Fibroblast of gingiva (primary cell): Measurements from ENCODE around the gene MAPK8IP3.

Experiments used
- DNase-seq: peaks from one replicate; pipeline ENCODE4 v3.0.0-alpha.2; 2011; ENCODE audit warnings: low read depth

MAPK8IP3 gene

DNA sequence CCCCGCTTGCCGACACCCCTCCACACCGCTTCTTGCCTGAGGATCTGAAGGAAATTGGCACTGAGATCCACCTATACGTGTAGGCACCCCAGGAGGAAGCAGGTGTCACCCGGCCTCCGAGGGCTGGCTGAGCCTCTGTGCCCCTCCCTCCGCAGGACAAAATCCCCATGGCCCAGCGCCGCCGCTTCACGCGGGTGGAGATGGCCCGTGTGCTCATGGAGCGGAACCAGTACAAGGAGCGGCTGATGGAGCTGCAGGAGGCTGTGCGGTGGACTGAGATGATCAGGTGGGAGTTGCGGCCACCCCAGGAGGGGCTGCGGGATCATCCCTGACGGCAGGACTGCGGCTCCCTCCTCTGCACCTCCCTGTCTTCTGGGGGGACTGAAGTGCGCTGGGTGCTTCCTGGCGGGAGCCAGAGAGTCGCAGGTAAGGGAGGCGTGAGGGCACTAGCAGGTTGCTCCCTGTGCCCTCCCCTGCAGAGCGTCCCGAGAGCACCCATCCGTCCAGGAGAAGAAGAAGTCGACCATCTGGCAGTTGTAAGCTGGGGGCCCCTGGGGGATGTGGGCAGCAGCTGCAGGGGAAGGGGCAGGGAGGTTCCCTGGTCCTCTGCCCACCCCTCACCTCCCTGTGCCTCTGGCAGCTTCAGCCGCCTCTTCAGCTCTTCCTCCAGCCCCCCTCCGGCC lies 56.3 kb downstream of the MAPK8IP3 start:
- no peak for DNase-seq

DNA sequence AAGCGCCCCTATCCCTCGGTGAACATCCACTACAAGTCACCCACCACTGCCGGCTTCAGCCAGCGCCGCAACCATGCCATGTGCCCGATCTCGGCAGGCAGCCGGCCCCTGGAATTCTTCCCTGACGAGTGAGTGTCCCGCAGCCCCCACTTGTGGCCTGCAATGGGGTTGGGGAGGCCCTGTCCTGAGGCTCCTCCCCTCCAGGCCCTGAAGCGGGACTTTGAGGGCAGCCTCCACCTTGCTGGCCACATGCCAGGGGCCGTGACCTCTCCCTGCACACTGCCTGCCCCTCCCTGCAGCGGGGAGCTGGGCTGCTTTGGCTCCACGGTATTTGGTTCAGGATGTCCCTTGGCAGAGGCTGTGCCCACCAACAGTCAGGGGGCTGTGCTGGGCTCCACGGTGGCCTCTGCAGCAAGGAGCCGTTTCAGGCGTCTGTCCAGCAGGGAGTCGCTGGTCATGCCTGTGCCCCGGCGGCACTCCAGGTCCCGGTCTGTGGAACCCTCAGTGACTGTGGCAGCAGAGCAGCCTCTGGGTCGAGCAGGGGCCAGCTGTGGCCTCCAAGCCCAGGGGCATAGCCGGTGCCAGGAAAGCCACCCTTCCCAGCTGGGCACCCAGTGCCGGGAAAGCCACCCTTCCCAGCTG lies 57.0 kb downstream of the MAPK8IP3 start:
- DNase-seq: no peak

DNA sequence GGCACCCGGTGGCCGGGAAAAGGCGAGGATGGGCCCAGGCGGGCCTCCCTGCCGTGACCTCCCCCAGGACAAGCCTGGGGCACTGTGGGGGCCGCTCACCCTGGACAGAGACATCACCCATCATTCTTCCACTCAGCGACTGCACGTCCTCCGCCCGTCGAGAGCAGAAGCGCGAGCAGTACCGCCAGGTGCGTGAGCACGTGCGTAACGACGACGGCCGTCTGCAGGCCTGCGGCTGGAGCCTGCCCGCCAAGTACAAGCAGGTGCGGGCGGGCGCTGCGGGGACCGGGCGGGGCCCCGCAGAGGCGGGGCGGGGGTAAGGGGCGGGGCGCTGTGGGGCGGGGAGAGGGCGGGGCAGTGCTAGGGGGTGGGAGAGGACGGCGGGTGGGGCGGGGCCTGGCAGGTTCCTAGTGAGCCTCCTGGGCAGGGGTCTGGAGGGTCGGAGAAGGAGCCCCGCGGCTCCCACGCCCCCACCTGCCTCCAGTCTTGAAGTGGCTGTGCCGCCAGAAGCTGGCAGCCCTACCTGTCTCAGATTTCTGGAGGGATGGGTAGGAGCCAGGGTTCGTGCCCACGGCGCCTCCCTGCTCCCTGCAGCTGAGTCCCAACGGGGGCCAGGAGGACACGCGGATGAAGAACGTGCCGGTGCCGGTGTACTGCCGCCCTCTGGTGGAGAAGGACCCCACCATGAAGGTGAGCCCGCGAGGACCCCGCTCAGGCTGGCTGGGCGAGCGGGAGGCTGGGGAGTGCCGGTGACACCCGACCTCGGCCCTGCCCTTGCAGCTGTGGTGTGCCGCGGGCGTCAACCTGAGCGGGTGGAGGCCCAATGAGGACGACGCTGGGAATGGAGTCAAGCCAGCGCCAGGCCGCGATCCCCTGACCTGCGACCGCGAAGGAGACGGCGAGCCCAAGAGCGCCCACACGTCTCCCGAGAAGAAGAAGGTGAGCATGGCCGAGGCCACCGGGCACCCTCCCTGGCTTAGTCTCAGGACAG lies 57.8 kb downstream of the MAPK8IP3 start:
- no peak for DNase-seq

DNA sequence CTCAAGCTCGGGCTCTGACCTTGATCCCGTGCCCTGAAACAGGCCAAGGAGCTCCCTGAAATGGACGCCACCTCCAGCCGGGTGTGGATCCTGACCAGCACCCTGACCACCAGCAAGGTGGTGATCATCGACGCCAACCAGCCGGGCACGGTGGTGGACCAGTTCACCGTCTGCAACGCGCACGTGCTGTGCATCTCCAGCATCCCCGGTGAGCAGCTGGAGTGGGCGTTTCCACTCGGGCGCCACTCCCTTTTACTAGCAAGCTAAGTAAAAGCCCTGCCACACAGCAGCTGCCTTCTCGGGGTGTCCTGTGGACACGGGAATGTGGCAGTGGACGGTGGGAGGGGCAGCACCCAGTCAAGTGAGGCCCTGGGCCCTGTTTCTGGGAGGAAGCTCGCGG lies 59.0 kb downstream of the MAPK8IP3 start:
- no peak for DNase-seq

DNA sequence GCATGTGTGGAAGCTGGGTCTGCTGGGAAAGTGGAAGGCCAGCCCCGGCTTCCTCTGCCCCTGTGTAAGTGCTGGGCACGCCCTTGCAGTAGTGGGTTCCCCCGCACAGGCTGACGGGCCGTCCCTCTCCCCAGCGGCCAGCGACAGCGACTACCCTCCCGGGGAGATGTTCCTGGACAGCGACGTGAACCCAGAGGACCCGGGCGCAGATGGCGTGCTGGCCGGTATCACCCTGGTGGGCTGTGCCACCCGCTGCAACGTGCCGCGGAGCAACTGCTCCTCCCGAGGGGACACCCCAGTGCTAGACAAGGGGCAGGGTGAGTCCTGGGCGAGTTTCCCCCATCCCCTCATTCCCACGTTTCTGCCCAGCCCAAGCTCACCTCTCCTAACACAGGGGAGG lies 59.8 kb downstream of the MAPK8IP3 start:
- no peak for DNase-seq

DNA sequence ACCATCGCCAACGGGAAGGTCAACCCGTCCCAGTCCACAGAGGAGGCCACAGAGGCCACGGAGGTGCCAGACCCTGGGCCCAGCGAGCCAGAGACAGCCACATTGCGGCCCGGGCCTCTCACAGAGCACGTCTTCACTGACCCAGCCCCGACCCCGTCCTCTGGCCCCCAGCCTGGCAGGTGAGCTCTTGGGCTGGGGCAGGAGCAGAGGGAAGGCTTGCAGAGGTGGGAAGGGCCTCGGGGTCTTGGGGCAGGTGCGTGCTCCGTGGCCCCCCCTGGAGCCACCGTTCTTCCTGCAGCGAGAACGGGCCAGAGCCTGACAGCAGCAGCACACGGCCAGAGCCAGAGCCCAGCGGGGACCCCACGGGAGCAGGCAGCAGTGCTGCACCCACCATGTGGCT lies 60.2 kb downstream of the MAPK8IP3 start:
- no peak for DNase-seq

DNA sequence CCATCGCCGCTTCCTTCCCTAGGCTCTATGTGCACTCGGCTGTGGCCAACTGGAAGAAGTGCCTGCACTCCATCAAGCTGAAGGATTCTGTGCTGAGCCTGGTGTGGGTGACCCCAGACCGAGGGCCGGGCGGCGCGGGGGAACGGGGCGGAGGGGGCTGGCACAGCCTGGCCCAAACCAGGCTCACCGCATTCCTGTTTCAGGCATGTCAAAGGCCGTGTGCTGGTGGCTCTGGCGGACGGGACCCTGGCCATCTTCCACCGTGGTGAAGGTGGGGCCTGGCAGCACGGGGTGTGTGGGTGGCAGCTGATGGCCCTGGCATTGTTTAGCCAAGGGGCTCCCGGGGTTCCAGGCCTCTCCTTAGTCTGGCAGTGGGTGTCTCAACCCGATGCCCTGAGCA lies 60.7 kb downstream of the MAPK8IP3 start:
- DNase-seq: no peak

DNA sequence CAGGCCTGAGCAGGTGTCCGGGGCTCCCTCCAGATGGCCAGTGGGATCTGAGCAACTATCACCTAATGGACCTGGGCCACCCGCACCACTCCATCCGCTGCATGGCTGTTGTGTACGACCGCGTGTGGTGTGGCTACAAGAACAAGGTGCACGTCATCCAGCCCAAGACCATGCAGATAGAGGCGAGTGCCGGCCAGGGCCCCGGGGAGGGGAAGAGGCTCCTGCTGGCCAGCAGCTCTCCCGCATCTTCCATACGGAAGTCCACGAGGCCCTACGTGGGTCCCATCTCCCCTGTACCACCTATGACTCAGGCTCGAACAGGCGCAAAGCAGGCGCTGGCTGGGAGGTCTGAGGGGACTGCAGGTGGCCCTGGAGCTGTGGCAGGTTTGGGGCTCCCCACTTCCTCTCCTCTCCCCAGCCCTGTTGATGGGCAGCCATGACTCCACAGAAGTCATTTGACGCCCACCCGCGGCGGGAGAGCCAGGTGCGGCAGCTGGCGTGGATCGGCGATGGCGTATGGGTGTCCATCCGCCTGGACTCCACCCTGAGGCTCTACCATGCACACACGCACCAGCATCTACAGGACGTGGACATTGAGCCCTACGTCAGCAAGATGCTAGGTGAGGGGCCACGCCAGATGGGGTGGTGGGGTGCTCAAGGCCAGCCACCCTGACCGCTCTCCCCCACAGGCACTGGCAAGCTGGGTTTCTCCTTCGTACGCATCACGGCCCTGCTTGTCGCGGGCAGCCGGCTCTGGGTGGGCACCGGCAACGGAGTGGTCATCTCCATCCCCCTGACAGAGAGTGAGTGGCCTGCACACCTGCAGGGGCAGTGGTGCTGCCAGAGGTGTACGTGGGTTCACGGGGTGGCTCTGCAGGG lies 61.4 kb downstream of the MAPK8IP3 start:
- no peak for DNase-seq

DNA sequence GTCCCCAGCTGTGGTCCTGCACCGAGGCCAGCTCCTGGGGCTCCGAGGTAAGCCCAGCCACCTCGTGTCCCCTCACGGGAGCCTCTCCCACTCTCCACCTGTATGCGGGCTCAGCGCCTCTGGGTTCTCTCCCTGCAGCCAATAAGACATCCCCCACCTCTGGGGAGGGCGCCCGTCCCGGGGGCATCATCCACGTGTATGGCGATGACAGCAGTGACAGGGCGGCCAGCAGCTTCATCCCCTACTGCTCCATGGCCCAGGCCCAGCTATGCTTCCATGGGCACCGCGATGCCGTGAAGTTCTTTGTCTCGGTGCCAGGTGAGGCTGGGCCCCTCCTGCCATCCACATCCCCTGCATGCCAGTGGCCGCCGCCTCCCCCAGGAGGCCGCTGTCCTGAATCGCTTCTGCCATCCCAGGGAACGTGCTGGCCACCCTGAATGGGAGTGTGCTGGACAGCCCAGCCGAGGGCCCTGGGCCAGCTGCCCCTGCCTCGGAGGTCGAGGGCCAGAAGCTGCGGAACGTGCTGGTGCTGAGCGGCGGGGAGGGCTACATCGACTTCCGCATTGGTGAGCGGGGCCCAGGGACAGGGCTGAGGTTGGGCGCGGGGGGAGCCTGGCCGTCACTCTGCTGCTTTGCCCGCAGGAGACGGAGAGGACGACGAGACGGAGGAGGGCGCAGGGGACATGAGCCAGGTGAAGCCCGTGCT lies 62.2 kb downstream of the MAPK8IP3 start:
- DNase-seq: no peak

DNA sequence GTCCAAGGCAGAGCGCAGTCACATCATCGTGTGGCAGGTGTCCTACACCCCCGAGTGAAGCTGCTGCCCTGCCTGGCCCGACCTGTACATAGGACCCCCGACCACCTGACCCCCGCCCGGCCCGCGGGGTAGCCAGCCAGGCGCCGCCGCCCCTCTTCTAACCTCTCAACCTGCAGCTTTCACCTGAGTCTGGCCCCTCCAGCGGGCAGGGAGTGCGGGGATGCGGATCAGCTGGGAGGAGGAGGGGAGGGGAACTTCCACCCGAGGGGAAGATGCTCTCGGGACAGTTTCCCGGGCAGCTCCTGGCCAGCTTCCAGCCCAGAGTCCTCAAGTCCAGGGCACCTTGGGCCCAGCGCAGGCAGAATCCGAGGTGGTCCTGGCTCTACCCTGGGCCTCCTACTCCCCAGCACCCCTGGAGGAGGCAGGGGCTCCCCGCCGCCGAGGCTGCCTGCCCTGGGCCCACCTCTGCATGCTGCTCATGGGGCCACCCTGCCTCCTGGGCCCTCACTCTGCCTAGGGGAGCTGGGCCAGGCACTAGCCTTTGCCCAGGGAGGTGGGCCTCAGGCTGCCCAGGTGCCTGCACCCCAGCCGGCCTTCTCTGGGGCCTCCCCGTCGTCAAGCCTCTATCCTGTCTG lies 62.9 kb downstream of the MAPK8IP3 start:
- DNase-seq: no peak

DNA sequence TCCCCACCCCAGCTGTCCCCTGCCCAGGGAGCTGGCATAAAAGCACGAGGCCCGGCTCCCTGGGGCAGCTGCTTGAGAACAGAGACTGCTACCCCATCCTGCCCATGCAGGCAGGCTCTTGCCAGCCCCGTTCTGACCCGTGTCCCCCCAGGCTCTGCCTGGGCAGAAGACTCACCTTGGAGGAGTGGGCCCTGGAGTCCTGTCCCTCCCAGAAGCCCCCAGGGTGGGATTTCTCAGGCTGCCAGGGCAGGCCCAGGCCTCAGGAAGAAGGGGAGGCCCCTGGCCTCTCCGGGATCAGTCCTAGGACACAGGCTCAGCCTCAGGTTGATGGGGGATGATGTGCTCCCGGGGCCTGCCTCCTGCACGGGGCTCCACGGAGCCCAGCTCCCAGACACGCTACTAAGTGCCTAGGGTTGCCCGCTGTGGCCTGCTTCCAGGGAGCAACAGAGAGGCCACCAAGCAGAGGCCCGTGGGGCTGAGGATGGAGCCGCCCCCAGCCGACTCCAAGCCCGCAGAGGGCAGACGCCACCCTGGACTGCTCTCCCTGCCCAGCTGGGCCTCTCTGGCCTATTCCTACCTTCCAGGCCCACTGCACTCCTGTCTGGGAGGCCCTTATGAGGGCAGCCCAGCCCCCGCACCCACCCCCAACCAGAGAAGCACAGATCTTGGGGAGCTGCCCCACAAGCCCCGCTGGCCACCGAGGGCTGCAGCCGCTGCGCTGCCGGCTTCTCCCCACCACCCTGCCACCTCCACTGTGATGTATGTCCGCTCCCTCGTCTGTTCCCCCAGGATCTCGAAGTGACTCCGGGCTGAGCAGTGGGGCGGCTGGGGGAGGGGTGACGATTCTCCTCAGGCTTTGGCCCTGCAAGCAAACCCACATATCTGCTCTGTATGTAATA lies 63.7 kb downstream of the MAPK8IP3 start:
- no peak for DNase-seq

DNA sequence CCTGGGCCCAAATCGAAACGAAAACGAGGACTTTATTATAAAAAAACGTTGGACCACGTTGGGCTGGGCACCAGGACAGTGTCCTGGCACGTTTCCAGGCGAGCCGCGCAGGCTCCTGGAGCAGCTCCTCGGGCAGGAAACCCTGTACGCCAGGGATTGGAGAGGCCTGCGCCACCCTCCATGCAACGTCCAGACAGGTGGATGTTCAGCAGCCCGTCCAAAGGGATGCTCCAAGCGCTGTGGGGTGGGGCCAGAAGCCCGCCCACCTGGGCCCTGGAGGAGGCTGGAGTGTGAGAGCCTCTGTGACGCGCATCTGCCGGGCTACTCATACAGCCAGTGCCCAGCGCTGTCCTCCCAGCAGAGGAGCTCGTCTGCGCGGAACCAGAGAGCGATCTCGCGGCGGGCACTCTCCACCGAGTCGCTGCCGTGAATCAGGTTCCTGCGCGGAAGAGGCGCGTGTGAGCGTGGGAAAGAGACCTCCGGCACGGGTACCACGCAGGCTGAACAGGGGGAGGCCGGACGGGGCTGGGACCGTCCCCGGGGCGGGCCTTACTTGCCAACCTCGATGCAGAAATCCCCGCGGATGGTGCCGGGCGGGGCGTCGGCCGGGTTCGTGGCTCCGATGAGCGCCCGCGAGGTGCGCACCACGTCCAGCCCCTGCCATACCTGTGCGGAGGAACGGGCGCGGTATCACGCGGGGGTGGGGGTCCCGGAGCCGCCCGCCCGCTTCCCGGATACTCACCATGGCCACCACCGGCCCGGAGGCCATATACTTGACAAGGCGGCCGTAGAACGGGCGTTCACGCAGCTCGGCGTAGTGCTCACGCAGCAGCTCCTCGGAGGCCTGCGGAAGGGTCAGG lies 64.6 kb downstream of the MAPK8IP3 start:
- peak; percentile 54 for DNase-seq

DNA sequence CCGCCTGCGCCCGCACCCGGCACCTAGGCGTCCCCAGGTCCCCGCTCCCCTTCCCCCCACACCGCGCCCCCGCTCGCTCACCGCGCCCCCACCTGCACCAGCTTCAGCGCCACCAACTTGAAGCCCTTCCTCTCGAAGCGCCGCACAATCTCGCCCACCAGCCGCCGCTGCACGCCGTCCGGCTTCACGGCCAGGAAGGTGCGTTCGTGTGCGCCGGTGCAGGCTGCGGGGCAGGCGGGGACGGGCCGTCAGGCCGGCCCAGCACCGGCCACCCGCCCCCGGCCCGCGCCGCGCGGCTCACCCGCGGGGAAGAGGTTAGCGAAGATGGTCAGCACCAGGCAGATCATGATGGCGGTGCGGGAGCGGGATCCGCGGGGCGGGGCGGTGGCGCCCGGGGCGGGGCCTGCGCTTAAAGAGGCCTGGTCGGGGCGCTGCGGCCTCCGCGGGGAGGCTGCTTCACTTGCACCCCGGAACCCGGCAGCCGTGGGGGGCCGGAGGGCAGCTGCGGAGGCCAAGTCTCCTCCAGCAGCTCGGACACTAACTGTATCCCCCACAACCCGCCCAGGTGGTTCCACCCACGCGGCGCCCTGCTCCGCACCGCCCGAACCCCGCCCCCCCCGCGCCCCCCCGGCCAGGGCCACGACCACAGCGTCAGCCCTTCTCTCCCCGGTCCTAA lies 65.3 kb downstream of the MAPK8IP3 start, which contains the start of gene NME3:
TSS of gene NME3 (minus strand) at position 356 of the 676 bp plus-strand sequence. CDS start at position 347, 9 bp downstream.
- DNase-seq: peak; percentile 67

DNA sequence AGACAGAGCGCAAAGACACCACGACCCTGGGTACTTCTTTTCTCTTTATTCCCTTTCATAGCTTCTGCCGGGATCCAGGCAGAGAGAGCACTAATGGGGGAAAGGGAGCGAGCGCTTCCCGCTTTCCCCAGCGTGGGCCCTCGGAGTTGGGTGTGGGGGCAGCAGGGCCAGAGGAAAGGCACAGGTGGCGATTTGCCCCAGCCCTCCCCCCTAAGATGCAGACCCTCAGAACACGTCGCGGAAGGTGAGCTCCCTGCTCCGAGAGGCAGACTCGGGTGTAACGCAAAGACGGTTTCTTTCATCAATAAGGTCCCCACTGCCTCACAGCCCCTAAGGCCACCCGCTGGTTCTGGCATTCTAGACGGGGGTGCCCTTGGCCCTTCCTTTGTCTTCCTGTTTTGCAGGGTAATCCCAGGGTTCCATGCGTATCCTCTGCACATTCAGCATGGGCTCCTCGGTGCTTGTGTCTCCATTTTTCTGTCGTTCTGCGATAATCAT lies 65.9 kb downstream of the MAPK8IP3 start:
- no peak for DNase-seq

DNA sequence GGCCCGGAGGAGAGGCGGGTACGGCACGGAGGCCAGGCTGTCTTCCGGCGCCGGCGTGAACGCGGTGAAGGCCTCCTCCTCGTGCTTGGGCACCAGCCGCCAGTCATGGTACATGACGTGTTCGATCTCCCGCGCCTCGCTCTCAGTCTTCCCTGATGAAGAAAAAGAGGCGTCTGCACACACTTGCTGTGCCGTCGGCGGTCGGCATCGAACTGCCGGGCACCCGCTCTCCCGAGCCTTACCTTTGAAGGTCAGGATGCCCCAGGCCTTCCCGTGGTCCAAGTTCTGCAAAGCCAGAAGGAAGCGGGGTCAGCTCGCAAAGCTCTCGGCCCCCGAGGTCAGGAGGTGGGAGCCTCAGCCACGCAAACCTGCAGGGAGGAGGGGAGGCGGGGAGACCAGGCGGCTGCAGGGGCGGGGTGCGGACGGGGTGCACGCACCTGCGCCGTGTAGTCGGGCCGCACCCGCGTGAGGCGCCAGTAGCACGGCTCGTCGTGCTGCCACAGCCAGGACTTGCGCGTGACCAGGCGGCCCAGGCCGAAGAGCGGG lies 66.4 kb downstream of the MAPK8IP3 start, which contains the start of gene EME2:
TSS of gene EME2 (plus strand) at position 449 of the 546 bp plus-strand sequence. CDS start 418 bp downstream, outside the sequence.
- no peak for DNase-seq

DNA sequence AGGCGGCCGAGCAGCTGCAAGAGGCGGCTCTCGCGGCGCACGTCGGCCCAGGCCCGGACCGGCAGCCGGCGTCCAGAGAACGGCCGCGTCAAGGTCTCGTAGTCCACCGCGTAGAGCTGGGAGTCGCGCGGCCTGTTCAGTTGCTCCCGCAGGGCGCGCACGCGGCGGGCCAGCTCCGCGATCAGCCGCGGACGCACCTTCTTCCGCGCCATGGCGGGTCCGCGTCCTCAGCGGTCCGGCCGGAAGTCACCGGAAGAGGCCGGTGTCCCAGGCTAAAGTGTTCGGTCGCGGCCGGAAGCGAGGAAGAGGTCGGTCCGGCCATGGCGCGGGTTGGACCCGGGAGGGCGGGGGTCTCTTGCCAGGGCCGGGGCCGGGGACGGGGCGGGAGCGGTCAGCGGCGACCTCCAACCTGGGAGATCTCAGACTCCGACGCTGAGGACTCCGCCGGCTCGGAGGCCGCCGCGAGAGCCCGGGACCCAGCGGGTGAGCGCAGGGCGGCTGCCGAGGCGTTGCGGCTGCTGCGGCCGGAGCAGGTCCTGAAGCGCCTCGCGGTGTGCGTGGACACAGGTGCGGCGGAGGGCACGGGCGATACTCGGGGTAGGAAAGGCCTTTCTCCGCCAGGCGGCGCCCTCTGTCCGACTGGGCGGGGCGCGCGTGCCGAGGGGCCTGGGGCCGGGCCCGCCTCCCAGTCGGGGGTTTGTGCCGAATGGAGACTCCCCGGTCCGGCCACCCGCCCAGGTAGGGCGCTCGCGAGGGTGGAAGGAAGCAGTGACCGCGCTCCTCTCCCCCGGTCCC lies 67.1 kb downstream of the MAPK8IP3 start, which contains the start of gene MRPS34:
TSS of gene MRPS34 (minus strand) at position 227 of the 795 bp plus-strand sequence. CDS start at position 212, 15 bp downstream.
- DNase-seq: peak; percentile 80
